ENCODE data around the gene PCSK2.

PCSK2 gene

DNA sequence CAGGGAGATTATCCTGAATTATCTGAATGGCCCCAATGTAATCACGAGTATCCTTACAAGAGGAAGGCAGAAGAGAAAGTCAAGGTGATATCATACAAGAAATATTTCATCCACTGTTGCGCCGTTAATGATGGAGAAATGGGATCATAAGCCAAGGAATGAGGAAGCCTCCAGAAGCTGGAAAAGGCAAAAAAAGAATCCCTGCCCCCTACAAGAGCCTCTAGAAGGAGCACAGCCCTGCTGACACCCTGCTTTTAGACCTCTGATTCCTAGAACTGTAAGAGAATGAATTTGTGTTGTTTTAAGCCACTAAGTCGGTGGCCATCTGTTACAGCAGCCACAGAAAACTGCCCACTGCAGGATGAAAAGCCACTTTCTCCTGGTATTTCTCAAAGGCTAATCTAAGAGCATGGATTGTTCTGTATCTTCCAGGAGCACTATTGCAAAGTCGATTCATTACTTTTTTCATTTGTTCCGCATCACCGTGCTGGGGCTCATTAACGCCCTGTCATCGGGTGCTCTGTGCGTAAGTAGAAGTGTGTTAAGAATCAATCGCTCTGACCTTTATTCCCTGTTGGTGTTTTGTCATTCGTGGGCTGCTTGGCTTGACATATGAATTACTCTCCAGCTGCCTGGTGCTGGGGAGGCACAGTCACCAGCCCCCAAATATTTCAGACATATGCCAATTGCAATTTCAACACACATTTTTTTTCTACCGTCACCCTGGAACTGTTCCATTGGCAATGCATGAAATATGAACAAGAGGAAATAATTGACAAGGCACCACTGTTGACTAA is 117.0 kb downstream of the PCSK2 start:
- Mint-ChIP-seq H3K4me1 (no peaks in the 10 kb centered on the region), H3K4me3 (no peak overlapping the region), H3K27me3 (peaks cover 29% of the 10 kb centered on the region), H3K27ac (no peak overlapping the region), H3K9me3 (no peaks in the 10 kb centered on the region)
- no peak for DNase-seq
- ATAC-seq = no peak

DNA sequence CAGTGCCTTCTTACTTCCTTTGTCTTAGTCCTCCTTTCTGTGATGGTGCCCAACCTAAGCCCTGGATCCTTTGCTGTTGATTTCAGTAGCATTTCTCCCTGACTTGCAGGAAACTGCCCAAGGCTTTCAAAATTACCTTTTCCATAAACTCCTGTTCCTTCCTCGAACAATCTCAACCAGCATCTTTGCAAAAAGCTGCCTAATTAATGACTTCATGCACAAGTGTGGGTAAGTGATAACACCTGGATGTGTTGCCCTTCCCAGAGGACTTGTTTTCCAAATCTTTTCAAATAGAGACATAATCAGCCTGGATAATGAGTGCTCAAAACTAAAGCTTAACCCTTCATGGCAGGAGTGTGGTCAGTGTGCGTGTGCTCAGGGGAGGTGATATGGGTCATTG is 118.0 kb downstream of the PCSK2 start:
- Mint-ChIP-seq H3K4me3 (no peak overlapping the region), H3K27me3 (peaks cover 39% of the 10 kb centered on the region), H3K9me3 (peaks cover 0 to 3% of the 10 kb centered on the region in 2 donors), H3K27ac (no peak overlapping the region), H3K4me1 (no peaks in the 10 kb centered on the region)
- no peak for ATAC-seq
- DNase-seq = no peak

- no peak for DNase-seq
- Mint-ChIP-seq H3K27me3 (peaks cover 44% of the 10 kb centered on the region), H3K4me3 (no peak overlapping the region), H3K9me3 (peaks cover 0 to 7% of the 10 kb centered on the region in 2 donors), H3K4me1 (no peaks in the 10 kb centered on the region), H3K27ac (no peak overlapping the region)
- ATAC-seq = no peak
Measured at GRCh38 chr20:17345321-17345720, 118.5 kb downstream of the PCSK2 start.

DNA sequence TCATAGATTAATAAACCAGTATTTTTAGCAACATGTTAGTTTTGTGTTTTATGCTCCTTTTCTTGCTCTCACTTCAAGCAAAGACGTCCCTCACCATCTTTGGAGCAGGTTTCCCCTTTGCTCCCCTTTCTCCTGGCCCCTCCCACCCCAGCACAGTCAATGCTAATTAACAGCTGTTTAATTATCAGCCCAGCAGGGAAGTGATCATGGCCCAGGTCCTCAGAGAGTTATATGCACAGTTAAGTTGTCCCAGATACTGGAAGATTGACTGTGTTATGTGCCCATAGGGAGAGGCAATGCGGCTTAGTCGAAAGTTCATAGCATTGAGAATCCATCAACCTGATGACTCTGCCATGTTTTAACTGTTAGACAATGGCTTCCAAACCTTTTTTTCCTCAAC is 123.5 kb downstream of the PCSK2 start:
- Mint-ChIP-seq H3K4me1 (no peaks in the 10 kb centered on the region), H3K27me3 (peaks cover 32% of the 10 kb centered on the region), H3K27ac (no peak overlapping the region), H3K4me3 (no peak overlapping the region), H3K9me3 (peaks cover 0 to 13% of the 10 kb centered on the region in 2 donors)
- DNase-seq = no peak
- ATAC-seq = no peak

GRCh38 chr20:17357238-17357637 is 130.4 kb downstream of the PCSK2 start:
- ATAC-seq = no peak
- Mint-ChIP-seq H3K9me3 (peaks cover 0 to 6% of the 10 kb centered on the region in 2 donors), H3K27me3 (no peaks in the 10 kb centered on the region), H3K27ac (no peak overlapping the region), H3K4me1 (no peaks in the 10 kb centered on the region), H3K4me3 (no peak overlapping the region)
- DNase-seq = no peak

GRCh38 chr20:17358854-17359253 is 132.0 kb downstream of the PCSK2 start:
- Mint-ChIP-seq H3K27ac (no peak overlapping the region), H3K4me3 (no peak overlapping the region), H3K9me3 (peaks cover 0 to 11% of the 10 kb centered on the region in 2 donors), H3K4me1 (no peaks in the 10 kb centered on the region), H3K27me3 (no peaks in the 10 kb centered on the region)
- DNase-seq (no peak), ATAC-seq (no peak)

DNA sequence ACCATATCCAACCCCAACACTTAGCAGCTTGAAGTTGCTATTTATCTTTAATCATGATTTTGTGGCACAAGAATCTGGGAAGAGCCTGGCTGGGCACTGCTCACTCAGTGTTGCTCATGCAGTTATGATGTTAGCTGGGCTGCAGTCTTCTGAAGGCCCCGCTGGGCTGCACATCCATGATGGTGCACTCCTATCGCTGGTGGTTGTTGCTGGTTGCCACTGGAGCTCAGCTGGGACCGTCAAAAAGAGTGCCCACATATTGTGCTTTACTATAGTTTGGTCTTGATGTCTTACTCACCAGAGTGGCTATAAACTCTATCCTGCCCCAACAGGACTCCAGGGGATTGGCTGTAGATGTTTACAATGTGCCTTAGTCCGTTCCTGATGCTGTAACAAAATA is 137.8 kb downstream of the PCSK2 start:
- DNase-seq = no peak
- ATAC-seq = no peak
- H3K27me3 Mint-ChIP-seq = peaks cover 6% of the 10 kb centered on the region
- H3K9me3 Mint-ChIP-seq = peaks cover 0 to 18% of the 10 kb centered on the region in 2 donors
- H3K4me3 Mint-ChIP-seq = no peak overlapping the region
- no peaks in the 10 kb centered on the region for H3K4me1 Mint-ChIP-seq
- H3K27ac Mint-ChIP-seq = no peak overlapping the region

- ATAC-seq = no peak
Measured at GRCh38 chr20:17365831-17366230, 139.0 kb downstream of the PCSK2 start.

DNA sequence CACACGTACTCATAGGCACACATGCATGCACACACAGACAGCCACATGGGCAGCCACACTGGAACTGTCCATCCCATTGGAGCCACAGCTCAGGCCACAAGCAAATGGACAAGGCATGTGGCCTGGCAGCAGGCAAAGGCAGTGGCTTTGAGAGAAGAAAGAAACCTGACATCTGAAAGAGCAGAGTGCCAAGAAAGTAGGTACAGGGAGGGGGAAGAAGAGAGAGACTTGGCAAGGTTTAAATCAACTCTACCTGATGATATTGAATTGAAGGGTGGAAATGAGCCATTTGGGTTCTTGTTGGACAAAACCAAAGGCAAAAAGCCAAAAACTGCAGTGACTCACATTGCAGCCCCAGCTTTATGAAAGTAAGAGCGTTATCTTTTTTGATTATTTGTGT is 142.7 kb downstream of the PCSK2 start:
- ATAC-seq (no peak), DNase-seq (no peak)
- no peak overlapping the region for H3K4me3 Mint-ChIP-seq
- no peaks in the 10 kb centered on the region for H3K4me1 Mint-ChIP-seq
- peaks cover 0 to 8% of the 10 kb centered on the region in 2 donors for H3K9me3 Mint-ChIP-seq
- no peak overlapping the region for H3K27ac Mint-ChIP-seq
- H3K27me3 Mint-ChIP-seq = peaks cover 11% of the 10 kb centered on the region

More at GRCh38 chr20:17365831-17366230, 139.0 kb downstream of the PCSK2 start:
- Mint-ChIP-seq H3K27me3 (peaks cover 11% of the 10 kb centered on the region), H3K27ac (no peak overlapping the region), H3K4me3 (no peak overlapping the region), H3K4me1 (no peaks in the 10 kb centered on the region), H3K9me3 (peaks cover 0 to 18% of the 10 kb centered on the region in 2 donors)
- no peak for DNase-seq

- ATAC-seq = no peak
- Mint-ChIP-seq H3K27ac (no peak overlapping the region), H3K27me3 (peaks cover 11% of the 10 kb centered on the region), H3K4me1 (no peaks in the 10 kb centered on the region), H3K9me3 (no peaks in the 10 kb centered on the region), H3K4me3 (no peak overlapping the region)
- DNase-seq = no peak
Measured at GRCh38 chr20:17372806-17373440, 146.1 kb downstream of the PCSK2 start.

- no peak overlapping the region for H3K27ac Mint-ChIP-seq
- H3K4me1 Mint-ChIP-seq = no peaks in the 10 kb centered on the region
- no peak for ATAC-seq
- no peak for DNase-seq
- no peaks in the 10 kb centered on the region for H3K9me3 Mint-ChIP-seq
- H3K27me3 Mint-ChIP-seq = peaks cover 11% of the 10 kb centered on the region
- H3K4me3 Mint-ChIP-seq = no peak overlapping the region
Measured at GRCh38 chr20:17374086-17374485, 147.2 kb downstream of the PCSK2 start.

DNA sequence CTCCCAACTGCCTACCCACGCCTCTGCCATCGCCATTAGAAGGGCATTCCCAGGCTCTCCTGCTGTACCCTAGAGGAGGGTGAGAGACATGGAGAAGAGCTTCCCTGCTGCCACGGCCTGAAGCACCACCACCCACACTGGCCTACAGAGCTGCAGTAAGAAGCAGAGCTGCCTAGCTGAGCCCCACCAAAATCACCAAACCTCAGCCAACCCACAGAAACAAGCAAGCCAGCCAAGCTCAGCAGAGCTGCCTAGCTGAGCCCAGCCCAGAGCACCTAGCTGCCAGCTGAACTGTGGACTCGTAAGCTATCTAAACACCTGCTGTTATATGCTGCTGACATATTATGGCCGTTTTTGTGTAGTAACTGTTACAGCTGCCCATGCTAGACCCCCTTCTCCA is 149.2 kb downstream of the PCSK2 start:
- Mint-ChIP-seq H3K4me1 (no peaks in the 10 kb centered on the region), H3K27me3 (no peaks in the 10 kb centered on the region), H3K4me3 (no peak overlapping the region), H3K27ac (no peak overlapping the region), H3K9me3 (no peaks in the 10 kb centered on the region)
- DNase-seq (no peak), ATAC-seq (no peak)

- H3K9me3 Mint-ChIP-seq = no peaks in the 10 kb centered on the region
- no peak overlapping the region for H3K4me3 Mint-ChIP-seq
- DNase-seq (no peak), ATAC-seq (no peak)
- H3K27me3 Mint-ChIP-seq = peaks cover 3% of the 10 kb centered on the region
- no peaks in the 10 kb centered on the region for H3K4me1 Mint-ChIP-seq
- H3K27ac Mint-ChIP-seq = no peak overlapping the region
Measured at GRCh38 chr20:17377231-17377630, 150.4 kb downstream of the PCSK2 start.

- Mint-ChIP-seq H3K4me3 (no peak overlapping the region), H3K9me3 (no peaks in the 10 kb centered on the region), H3K4me1 (no peaks in the 10 kb centered on the region), H3K27me3 (peaks cover 15% of the 10 kb centered on the region), H3K27ac (no peak overlapping the region)
- DNase-seq (no peak), ATAC-seq (no peak)
Measured at GRCh38 chr20:17379651-17380050, 152.8 kb downstream of the PCSK2 start.

GRCh38 chr20:17380801-17381200 is 154.0 kb downstream of the PCSK2 start:
- Mint-ChIP-seq H3K27ac (no peak overlapping the region), H3K4me3 (no peak overlapping the region), H3K9me3 (no peaks in the 10 kb centered on the region), H3K4me1 (no peaks in the 10 kb centered on the region), H3K27me3 (peaks cover 15% of the 10 kb centered on the region)
- ATAC-seq (no peak), DNase-seq (no peak)

GRCh38 chr20:17381724-17382123 is 154.9 kb downstream of the PCSK2 start:
- no peak overlapping the region for H3K4me3 Mint-ChIP-seq
- peaks cover 15% of the 10 kb centered on the region for H3K27me3 Mint-ChIP-seq
- no peak overlapping the region for H3K27ac Mint-ChIP-seq
- no peaks in the 10 kb centered on the region for H3K4me1 Mint-ChIP-seq
- DNase-seq = no peak
- no peak for ATAC-seq
- no peaks in the 10 kb centered on the region for H3K9me3 Mint-ChIP-seq
